SK-N-SH (cell line): Measurements from ENCODE around the gene SNED1. TPM values are rescaled to one million over a fixed set of nuclear protein-coding genes. Genes with fewer than 3 reads are reported as not detected.

ENCODE experiments used
- CTCF ChIA-PET: fragments of 300-600, 350-600 bp; formaldehyde crosslinking; extraction: SDS; loops from one replicate; lab custom pipeline; 2021; lab: Yijun Ruan, JAX
- POLR2A ChIA-PET: fragments of 350-600 bp; sonication (Branson Sonifier 250); formaldehyde crosslinking; extraction: SDS; loops from one replicate; lab custom pipeline; 2020; ENCODE audit warnings: antibody characterized with exemption, inconsistent platforms; lab: Yijun Ruan, JAX
- DNase-seq: peaks from one replicate; pipeline ENCODE4 v3.0.0; 2012
- H2AFZ ChIP-seq: fragments of 200-600 bp; sonication (generic); 2 replicates; pipeline ENCODE4 v1.8.1; 2016; ENCODE audit warnings: antibody characterized with exemption, mild to moderate bottlenecking, low read depth
- H3F3A ChIP-seq: fragments of 200-600 bp; sonication (generic); replicated peaks from 2 replicates; pipeline ENCODE3; 2016; ENCODE audit warnings: antibody characterized with exemption, mild to moderate bottlenecking; ENCODE audit not compliant: insufficient read depth
- H3K27ac ChIP-seq, 2 experiments: fragments of 200-500 bp in 1 of 2; fragments of 200-600 bp in 1 of 2; sonication (Bioruptor generic) in 1 of 2; sonication (generic), shearing (Covaris generic) in 1 of 2; 2 replicates each; pipeline versions ENCODE4 v1.5.1 to v1.6.1; 2014 to 2016; ENCODE audit warnings: low read depth in 2 of 2, inconsistent platforms in 1 of 2, low read length in 1 of 2, mild to moderate bottlenecking in 1 of 2, mixed read lengths in 1 of 2
- H3K27me3 ChIP-seq: fragments of 200-600 bp; sonication (generic), shearing (Covaris generic); 2 replicates; pipeline ENCODE4 v1.6.1; 2016; ENCODE audit warnings: mixed run types; ENCODE audit not compliant: insufficient read depth
- H3K36me3 ChIP-seq, 2 experiments: fragments of 200-500 bp in 1 of 2; fragments of 200-600 bp in 1 of 2; sonication (Bioruptor generic) in 1 of 2; sonication (generic) in 1 of 2; replicated peaks in 1 of 2; 2 replicates each; pipeline versions ENCODE3 to v1.5.1; 2014 to 2016; ENCODE audit warnings: low read length in 1 of 2, mild to moderate bottlenecking in 1 of 2; ENCODE audit not compliant: insufficient read depth in 2 of 2, control insufficient read depth in 1 of 2
- H3K4me1 ChIP-seq, 2 experiments: fragments of 200-500 bp in 1 of 2; fragments of 200-600 bp in 1 of 2; sonication (Bioruptor generic) in 1 of 2; sonication (generic), shearing (Covaris generic) in 1 of 2; 2 replicates each; pipeline versions ENCODE4 v1.5.1 to v1.6.1; 2014 to 2016; ENCODE audit warnings: low read depth in 1 of 2, low read length in 1 of 2, mixed run types in 1 of 2; ENCODE audit not compliant: insufficient read depth in 2 of 2, control insufficient read depth in 1 of 2
- H3K4me2 ChIP-seq: fragments of 200-600 bp; sonication (generic), shearing (Covaris generic); 2 replicates; pipeline ENCODE4 v1.6.1; 2017; ENCODE audit warnings: mixed run types
- H3K4me3 ChIP-seq, 2 experiments: fragments of 200-500 bp in 1 of 2; fragments of 200-600 bp in 1 of 2; sonication (Bioruptor generic) in 1 of 2; sonication (generic), shearing (Covaris generic) in 1 of 2; 2 replicates each; pipeline versions ENCODE4 v1.5.1 to v1.8.1; 2014 to 2016; ENCODE audit warnings: low read depth in 2 of 2, inconsistent platforms in 1 of 2, low read length in 1 of 2, mild to moderate bottlenecking in 1 of 2, mixed read lengths in 1 of 2, moderate library complexity in 1 of 2
- H3K79me2 ChIP-seq: fragments of 200-600 bp; sonication (generic); 2 replicates; pipeline ENCODE4 v1.8.1; 2017; ENCODE audit warnings: mild to moderate bottlenecking; ENCODE audit not compliant: insufficient read depth
- H3K9ac ChIP-seq: fragments of 200-600 bp; sonication (generic); 2 replicates; pipeline ENCODE4 v1.6.1; 2017; ENCODE audit warnings: mixed run types
- H3K9me2 ChIP-seq: fragments of 200-600 bp; sonication (generic); 2 replicates; pipeline ENCODE4 v1.6.1; 2017; ENCODE audit warnings: mixed run types
- H3K9me3 ChIP-seq: fragments of 200-600 bp; sonication (generic); 2 replicates; pipeline ENCODE4 v1.6.1; 2017; ENCODE audit warnings: mixed run types, mild to moderate bottlenecking, moderate library complexity
- H4K20me1 ChIP-seq: fragments of 200-600 bp; sonication (generic); 2 replicates; pipeline ENCODE4 v1.6.1; 2017; ENCODE audit warnings: mild to moderate bottlenecking, mixed run types; ENCODE audit not compliant: insufficient read depth
- GABPA ChIP-seq: IDR thresholded peaks from 2 replicates; pipeline ENCODE4 v1.4.0; 2012; ENCODE audit warnings: low read depth, mild to moderate bottlenecking
- MAX ChIP-seq: IDR thresholded peaks from 2 replicates; pipeline ENCODE4 v1.4.0; 2012; ENCODE audit warnings: low read depth
- MEF2A ChIP-seq: IDR thresholded peaks from 2 replicates; pipeline ENCODE4 v1.4.0; 2012; ENCODE audit warnings: low read depth, borderline replicate concordance
- MXI1 ChIP-seq: IDR thresholded peaks from 2 replicates; pipeline ENCODE4 v1.6.1; 2012; ENCODE audit warnings: mild to moderate bottlenecking, low read depth, low read length, improper control_type of control experiment
- NFIC ChIP-seq: IDR thresholded peaks from 2 replicates; pipeline ENCODE4 v1.4.0; 2012; ENCODE audit warnings: borderline replicate concordance
- REST ChIP-seq: IDR thresholded peaks from 2 replicates; pipeline ENCODE4 v1.6.1; 2012; ENCODE audit warnings: mild to moderate bottlenecking, low read depth, low read length, moderate library complexity
- SIN3A ChIP-seq: IDR thresholded peaks from 2 replicates; pipeline ENCODE4 v1.6.1; 2012; ENCODE audit warnings: low read depth, mild to moderate bottlenecking, low read length, moderate library complexity, borderline replicate concordance
- SMC3 ChIP-seq: IDR thresholded peaks from 2 replicates; pipeline ENCODE4 v1.6.1; 2012; ENCODE audit warnings: low read depth, low read length, improper control_type of control experiment
- TEAD4 ChIP-seq: IDR thresholded peaks from 2 replicates; pipeline ENCODE4 v1.4.0; 2012; ENCODE audit warnings: mild to moderate bottlenecking, borderline replicate concordance; ENCODE audit not compliant: insufficient read depth
- WGBS: methylation state at CpG from one replicate; pipeline ENCODE4 v1.1.6; 2017; ENCODE audit warnings: low lambda C conversion rate; 5-methylcytosine and 5-hydroxymethylcytosine counted together
- polyA plus RNA-seq, 3 experiments: library from polyadenylated mRNA; depleted of rRNA; stranded (reverse); fragments of >200 nt; gene quantifications; 2 replicates each; pipeline ENCODE4 v1.2.3, GENCODE V29; 2012
- TF ChIP-seq, protein P1 (sequence below): fragments of 200-600 bp; sonication (generic); IDR thresholded peaks from 2 replicates; pipeline ENCODE4 v1.6.1; 2017; ENCODE audit warnings: antibody characterized with exemption, mild to moderate bottlenecking, moderate library complexity
- TF ChIP-seq, protein P2 (sequence below): IDR thresholded peaks from 2 replicates; pipeline ENCODE4 v1.4.0; 2012; ENCODE audit warnings: low read depth, borderline replicate concordance

SNED1 gene
- polyA plus RNA-seq, 1 of the 3 experiments (the other 2 are of a cell fraction): 0.03 TPM

- TF ChIP-seq, protein P1, sequence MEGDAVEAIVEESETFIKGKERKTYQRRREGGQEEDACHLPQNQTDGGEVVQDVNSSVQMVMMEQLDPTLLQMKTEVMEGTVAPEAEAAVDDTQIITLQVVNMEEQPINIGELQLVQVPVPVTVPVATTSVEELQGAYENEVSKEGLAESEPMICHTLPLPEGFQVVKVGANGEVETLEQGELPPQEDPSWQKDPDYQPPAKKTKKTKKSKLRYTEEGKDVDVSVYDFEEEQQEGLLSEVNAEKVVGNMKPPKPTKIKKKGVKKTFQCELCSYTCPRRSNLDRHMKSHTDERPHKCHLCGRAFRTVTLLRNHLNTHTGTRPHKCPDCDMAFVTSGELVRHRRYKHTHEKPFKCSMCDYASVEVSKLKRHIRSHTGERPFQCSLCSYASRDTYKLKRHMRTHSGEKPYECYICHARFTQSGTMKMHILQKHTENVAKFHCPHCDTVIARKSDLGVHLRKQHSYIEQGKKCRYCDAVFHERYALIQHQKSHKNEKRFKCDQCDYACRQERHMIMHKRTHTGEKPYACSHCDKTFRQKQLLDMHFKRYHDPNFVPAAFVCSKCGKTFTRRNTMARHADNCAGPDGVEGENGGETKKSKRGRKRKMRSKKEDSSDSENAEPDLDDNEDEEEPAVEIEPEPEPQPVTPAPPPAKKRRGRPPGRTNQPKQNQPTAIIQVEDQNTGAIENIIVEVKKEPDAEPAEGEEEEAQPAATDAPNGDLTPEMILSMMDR: no peak
- no peak for TF ChIP-seq REST
- TF ChIP-seq TEAD4: no peak
- TF ChIP-seq, protein P2, sequence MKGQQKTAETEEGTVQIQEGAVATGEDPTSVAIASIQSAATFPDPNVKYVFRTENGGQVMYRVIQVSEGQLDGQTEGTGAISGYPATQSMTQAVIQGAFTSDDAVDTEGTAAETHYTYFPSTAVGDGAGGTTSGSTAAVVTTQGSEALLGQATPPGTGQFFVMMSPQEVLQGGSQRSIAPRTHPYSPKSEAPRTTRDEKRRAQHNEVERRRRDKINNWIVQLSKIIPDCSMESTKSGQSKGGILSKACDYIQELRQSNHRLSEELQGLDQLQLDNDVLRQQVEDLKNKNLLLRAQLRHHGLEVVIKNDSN: no peak
- TF ChIP-seq NFIC: no peak
- no peak for TF ChIP-seq MEF2A
- TF ChIP-seq SMC3: no peak
- no peak for TF ChIP-seq MXI1
- no peak for TF ChIP-seq MAX
- TF ChIP-seq SIN3A: no peak
- no peak for TF ChIP-seq GABPA
- Histone ChIP-seq H4K20me1 (no peaks in the 10 kb centered on the region), H3K4me2 (no peak overlapping the region), H3K79me2 (no peaks in the 10 kb centered on the region), H3K9ac (no peak overlapping the region), H3K4me3 (no peak overlapping the region), H3K9me2 (no peaks in the 10 kb centered on the region), H3K9me3 (no peaks in the 10 kb centered on the region; the same call in 1 of the 2 replicates), H3K36me3 (peaks cover 12 to 16% of the 10 kb centered on the region in 2 experiments), H3K27ac (no peak overlapping the region), H3K27me3 (no peaks in the 10 kb centered on the region), H2AFZ (no peak overlapping the region), H3K4me1 (no peaks in the 10 kb centered on the region), H3F3A (peaks cover 5% of the 10 kb centered on the region)
- WGBS: 92% methylated on average over 5 of the region's 5 CpGs
- DNase-seq: no peak
- CTCF ChIA-PET: no interaction called here
- POLR2A ChIA-PET: no interaction called here
Measured at GRCh38 chr2:241121008-241121407, 122.6 kb downstream of the SNED1 start.
